OCI-LY7 (cell line): ENCODE data around the gene TRAPPC14. TPM values are rescaled to one million over a fixed set of nuclear protein-coding genes. Genes with fewer than 3 reads are reported as not detected.

Experiments
- BruUV-seq: library from RNA; stranded (reverse); fragments of 400-500 nt; replicated peaks from 2 replicates; lab custom pipeline; 2021; lab: Mats Ljungman, UMichigan
- CTCF ChIA-PET: fragments of 300-600 bp; sonication (Branson Sonifier 250); formaldehyde crosslinking; loops from one replicate; lab custom pipeline; 2022; ENCODE audit warnings: antibody characterized with exemption; ENCODE audit not compliant: unreplicated experiment; lab: Charles Lee
- POLR2A ChIA-PET: fragments of 300-600 bp; sonication (Branson Sonifier 250); formaldehyde crosslinking; loops from one replicate; lab custom pipeline; 2022; ENCODE audit warnings: antibody characterized with exemption; lab: Charles Lee
- DNase-seq: peaks from one replicate; pipeline ENCODE4 v3.0.0-alpha.2; 2015; ENCODE audit warnings: low spot score
- H2AFZ ChIP-seq: fragments of 200-600 bp; sonication (generic), shearing (Covaris generic); 2 replicates; pipeline ENCODE4 v1.6.1; 2014; ENCODE audit warnings: mild to moderate bottlenecking, antibody characterized with exemption, low read length, moderate library complexity
- H3K27ac ChIP-seq: fragments of 200-600 bp; sonication (generic); 2 replicates; pipeline ENCODE4 v1.5.1; 2014; ENCODE audit warnings: mixed run types, low read depth, mild to moderate bottlenecking, moderate library complexity, low read length, inconsistent platforms; ENCODE audit not compliant: poor library complexity, severe bottlenecking
- H3K36me3 ChIP-seq: fragments of 200-600 bp; sonication (generic); 2 replicates; pipeline ENCODE4 v1.6.1; 2014; ENCODE audit warnings: mild to moderate bottlenecking, antibody characterized with exemption, low read length, moderate library complexity, mixed read lengths; ENCODE audit not compliant: insufficient read depth
- H3K4me1 ChIP-seq: fragments of 200-600 bp; sonication (generic); 2 replicates; pipeline ENCODE4 v1.5.1; 2014; ENCODE audit warnings: mild to moderate bottlenecking, low read length; ENCODE audit not compliant: insufficient read depth, poor library complexity, severe bottlenecking
- H3K4me2 ChIP-seq: fragments of 200-600 bp; sonication (generic); 2 replicates; pipeline ENCODE4 v1.6.1; 2014; ENCODE audit warnings: mild to moderate bottlenecking, low read length
- H3K4me3 ChIP-seq: fragments of 200-600 bp; sonication (generic); 2 replicates; pipeline ENCODE4 v1.5.1; 2014; ENCODE audit warnings: mild to moderate bottlenecking, low read depth, low read length; ENCODE audit not compliant: poor library complexity, severe bottlenecking
- H3K79me2 ChIP-seq: fragments of 200-600 bp; sonication (generic); 2 replicates; pipeline ENCODE4 v1.6.1; 2016; ENCODE audit warnings: low read depth, mild to moderate bottlenecking, low read length, moderate library complexity, mixed read lengths; ENCODE audit not compliant: insufficient read depth
- H3K9me2 ChIP-seq: fragments of 200-600 bp; sonication (generic); 2 replicates; pipeline ENCODE4 v1.6.1; 2016; ENCODE audit warnings: mild to moderate bottlenecking, low read length, mixed read lengths; ENCODE audit not compliant: insufficient read depth
- H3K9me3 ChIP-seq: fragments of 200-600 bp; sonication (generic); 2 replicates; pipeline ENCODE4 v1.6.1; 2014; ENCODE audit warnings: mild to moderate bottlenecking, mixed run types, low read length, mixed read lengths
- H4K20me1 ChIP-seq: fragments of 200-600 bp; sonication (generic); 2 replicates; pipeline ENCODE4 v1.6.1; 2014; ENCODE audit warnings: mild to moderate bottlenecking, antibody characterized with exemption, low read length, moderate library complexity, mixed read lengths; ENCODE audit not compliant: insufficient read depth
- EZH2phosphoT487 ChIP-seq: fragments of 200-600 bp; sonication (generic); IDR thresholded peaks from 2 replicates; pipeline ENCODE4 v1.6.1; 2018; ENCODE audit warnings: low read depth, borderline replicate concordance, mild to moderate bottlenecking, mixed run types, antibody characterized with exemption, low read length, moderate library complexity, mixed read lengths
- intact Hi-C: fragments of 100-400 bp; cut with micrococcal nuclease; formaldehyde crosslinking; loops from one replicate; pipeline ENCODE4 v1.10.0; 2022; ENCODE audit not compliant: unreplicated experiment
- total RNA-seq, 2 experiments: library from RNA; depleted of rRNA in 1 of 2; stranded (reverse); fragments of >200 nt in 1 of 2; shearing (Covaris generic) in 1 of 2; gene quantifications; 2 replicates each; pipeline ENCODE4 v1.2.3, GENCODE V29; 2014 to 2022
- TF ChIP-seq, protein P1 (sequence below): fragments of 200-600 bp; sonication (generic); conservative IDR thresholded peaks from 2 replicates; pipeline ENCODE4 v1.5.1; 2014; ENCODE audit warnings: mild to moderate bottlenecking, antibody characterized with exemption, low read length, moderate library complexity, mixed read lengths

TRAPPC14 gene
- total RNA-seq, 2 experiments from 2014 or later = 38.8 to 41.6 TPM

GRCh38 chr7:100128637-100128963 is 29.9 kb downstream of the TRAPPC14 start:
- Histone ChIP-seq H3K36me3 (peaks cover 12% of the 10 kb centered on the region; the same call in 1 of the 2 replicates), H3K4me3 (peak overlapping the region; percentile 73), H3K27ac (peak overlapping the region; percentile 94), H3K4me2 (peak overlapping the region; percentile 91), H3K79me2 (peaks cover 8% of the 10 kb centered on the region; the same call in 1 of the 2 replicates), H2AFZ (no peak overlapping the region), H3K9me2 (no peaks in the 10 kb centered on the region), H3K4me1 (peaks cover 56% of the 10 kb centered on the region), H3K9me3 (no peaks in the 10 kb centered on the region), H4K20me1 (no peaks in the 10 kb centered on the region)
- TF ChIP-seq, protein P1, sequence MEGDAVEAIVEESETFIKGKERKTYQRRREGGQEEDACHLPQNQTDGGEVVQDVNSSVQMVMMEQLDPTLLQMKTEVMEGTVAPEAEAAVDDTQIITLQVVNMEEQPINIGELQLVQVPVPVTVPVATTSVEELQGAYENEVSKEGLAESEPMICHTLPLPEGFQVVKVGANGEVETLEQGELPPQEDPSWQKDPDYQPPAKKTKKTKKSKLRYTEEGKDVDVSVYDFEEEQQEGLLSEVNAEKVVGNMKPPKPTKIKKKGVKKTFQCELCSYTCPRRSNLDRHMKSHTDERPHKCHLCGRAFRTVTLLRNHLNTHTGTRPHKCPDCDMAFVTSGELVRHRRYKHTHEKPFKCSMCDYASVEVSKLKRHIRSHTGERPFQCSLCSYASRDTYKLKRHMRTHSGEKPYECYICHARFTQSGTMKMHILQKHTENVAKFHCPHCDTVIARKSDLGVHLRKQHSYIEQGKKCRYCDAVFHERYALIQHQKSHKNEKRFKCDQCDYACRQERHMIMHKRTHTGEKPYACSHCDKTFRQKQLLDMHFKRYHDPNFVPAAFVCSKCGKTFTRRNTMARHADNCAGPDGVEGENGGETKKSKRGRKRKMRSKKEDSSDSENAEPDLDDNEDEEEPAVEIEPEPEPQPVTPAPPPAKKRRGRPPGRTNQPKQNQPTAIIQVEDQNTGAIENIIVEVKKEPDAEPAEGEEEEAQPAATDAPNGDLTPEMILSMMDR = no peak
- no peak for TF ChIP-seq EZH2phosphoT487
- CTCF ChIA-PET = interaction anchor here (0.8 kb wide), 1 partner anchor 90 kb away, joined by 3 read pairs; no protein-coding TSS in a partner anchor
- BruUV-seq = no TSS peak
- POLR2A ChIA-PET = interaction anchor here (0.6 to 2.0 kb wide), 6 partner anchors 8 to 46 kb away, joined by 3 to 7 read pairs (median 4); partner anchors contain the start of genes COPS6 and LAMTOR4
- DNase-seq = peak; percentile 20
- intact Hi-C loops = loop anchor here (5.0 kb wide), 1 partner anchor 46 kb away; the partner anchor contains the start of gene ZNF3

DNA sequence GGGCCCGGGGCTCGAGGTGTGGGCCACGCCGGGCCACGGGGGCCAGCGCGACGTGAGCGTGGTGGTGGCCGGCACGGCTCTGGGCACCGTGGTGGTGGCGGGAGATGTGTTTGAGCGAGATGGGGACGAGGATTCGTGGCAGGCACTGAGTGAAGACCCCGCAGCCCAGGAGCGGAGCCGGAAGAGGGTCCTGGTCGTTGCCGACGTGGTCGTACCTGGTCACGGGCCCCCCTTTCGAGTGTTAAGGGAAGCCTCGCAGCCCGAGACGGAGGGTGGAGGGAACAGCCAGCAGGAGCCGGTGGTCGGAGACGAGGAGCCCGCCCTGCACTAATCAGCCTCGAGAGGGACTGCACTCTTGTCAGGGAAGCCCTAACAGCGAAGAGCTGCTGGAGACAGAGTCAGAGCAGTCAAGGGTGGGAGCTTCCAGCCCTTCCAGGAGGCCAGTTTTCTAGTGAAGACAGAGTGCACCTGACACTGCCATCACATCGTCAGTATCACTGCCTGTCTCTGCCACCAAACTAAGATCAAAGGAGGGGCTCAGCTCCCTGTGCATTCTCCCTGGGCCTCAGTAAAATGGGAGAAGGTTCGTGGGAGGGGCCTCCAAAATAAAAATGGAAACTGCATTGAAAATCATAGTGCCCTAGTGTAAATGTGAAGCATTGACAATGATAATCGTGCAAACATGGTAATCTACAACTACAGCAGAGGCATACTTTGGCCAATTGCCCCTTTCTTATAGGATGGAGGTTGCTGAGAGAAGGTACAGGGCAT is 30.5 kb downstream of the TRAPPC14 start:
- TF ChIP-seq, protein P1 = no peak
- no peak for TF ChIP-seq EZH2phosphoT487
- H4K20me1 ChIP-seq = no peaks in the 10 kb centered on the region
- intact Hi-C loops = loop anchor here (2.0 to 5.0 kb wide), 2 partner anchors 27 to 46 kb away; partner anchors contain the start of genes AP4M1, MCM7 and ZNF3
- ChIA-PET POLR2A (interaction anchor here (0.6 to 2.0 kb wide), 6 partner anchors 8 to 46 kb away, joined by 3 to 7 read pairs (median 4); partner anchors contain the start of genes COPS6 and LAMTOR4), CTCF (interaction anchor here (0.6 to 0.8 kb wide), 2 partner anchors 45 to 90 kb away, joined by 3 read pairs; no protein-coding TSS in a partner anchor)
- H3K4me1 ChIP-seq = peaks cover 56% of the 10 kb centered on the region
- H3K9me3 ChIP-seq = no peaks in the 10 kb centered on the region
- peak overlapping the region; percentile 70 for H2AFZ ChIP-seq
- no TSS peak for BruUV-seq
- peaks cover 8% of the 10 kb centered on the region; the same call in 1 of the 2 replicates for H3K79me2 ChIP-seq
- no peaks in the 10 kb centered on the region for H3K9me2 ChIP-seq
- peak overlapping the region; percentile 73 for H3K4me3 ChIP-seq
- peak; percentile 68 for DNase-seq
- peak overlapping the region; percentile 94 for H3K27ac ChIP-seq
- peak overlapping the region; percentile 91 for H3K4me2 ChIP-seq
- H3K36me3 ChIP-seq = peaks cover 14% of the 10 kb centered on the region; the same call in 1 of the 2 replicates
